GM18511 (cell line): Measurements from ENCODE around the gene LMX1B.
"Not testable (repeated sequence)": the region's sequence is repeated elsewhere in the genome, so short reads cannot be mapped to it uniquely, and the experiment has no call there.

ENCODE experiments used
- ATAC-seq: cut with Tn5 transposase; IDR thresholded peaks from one replicate; pipeline ENCODE4 v1.9.1; 2021; ENCODE audit warnings: mild to moderate bottlenecking, moderate library complexity; ENCODE audit not compliant: unreplicated experiment

The LMX1B gene

DNA sequence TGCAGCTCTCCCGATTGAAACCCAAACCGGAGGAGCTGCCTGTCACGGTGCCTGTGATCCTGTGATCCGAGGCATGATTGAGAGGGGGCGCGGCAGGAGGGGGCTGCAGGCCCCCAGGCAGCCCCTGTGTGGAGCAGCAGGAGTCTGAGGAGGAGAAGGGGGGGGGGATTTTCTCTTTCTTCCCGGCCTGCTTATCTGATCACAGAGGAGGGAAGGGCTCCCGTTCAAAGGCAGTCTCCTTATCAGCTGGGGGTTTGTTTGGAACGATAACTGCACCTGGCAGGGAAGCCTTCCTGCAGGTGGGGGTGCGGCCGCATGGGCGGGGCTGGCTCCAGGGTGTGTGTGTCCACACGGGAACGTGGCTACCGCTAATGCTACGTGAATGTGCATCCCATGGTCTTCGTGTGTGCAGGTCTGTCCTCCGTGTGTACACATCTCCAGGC lies 38.4 kb downstream of the LMX1B start:
- ATAC-seq: no peak

DNA sequence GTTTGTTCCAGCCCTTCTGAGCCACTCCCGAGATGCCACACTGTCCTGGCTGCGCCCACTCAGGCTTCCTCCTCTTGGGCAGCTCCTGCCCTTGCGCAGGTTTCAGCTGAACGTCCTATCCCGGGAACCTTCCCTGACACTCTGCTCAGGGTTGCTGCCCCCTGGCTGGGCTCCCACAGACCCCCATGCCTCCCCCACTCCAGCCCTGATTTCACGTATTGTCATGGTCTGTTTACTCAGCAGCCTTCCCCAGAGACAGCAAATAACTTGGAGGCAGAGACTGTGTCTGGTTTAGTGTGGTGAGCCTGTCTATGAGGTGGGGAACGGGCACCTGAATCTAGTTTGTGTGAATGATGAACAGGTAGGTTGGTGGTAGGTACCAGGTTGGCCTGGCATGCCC lies 40.4 kb downstream of the LMX1B start:
- ATAC-seq: no peak

- not testable (repeated sequence) for ATAC-seq
These were observed 42.5 kb downstream of the LMX1B start for GRCh38 chr9:126656214-126656613.

- no peak for ATAC-seq
These were observed 44.6 kb downstream of the LMX1B start for GRCh38 chr9:126658201-126658825.

DNA sequence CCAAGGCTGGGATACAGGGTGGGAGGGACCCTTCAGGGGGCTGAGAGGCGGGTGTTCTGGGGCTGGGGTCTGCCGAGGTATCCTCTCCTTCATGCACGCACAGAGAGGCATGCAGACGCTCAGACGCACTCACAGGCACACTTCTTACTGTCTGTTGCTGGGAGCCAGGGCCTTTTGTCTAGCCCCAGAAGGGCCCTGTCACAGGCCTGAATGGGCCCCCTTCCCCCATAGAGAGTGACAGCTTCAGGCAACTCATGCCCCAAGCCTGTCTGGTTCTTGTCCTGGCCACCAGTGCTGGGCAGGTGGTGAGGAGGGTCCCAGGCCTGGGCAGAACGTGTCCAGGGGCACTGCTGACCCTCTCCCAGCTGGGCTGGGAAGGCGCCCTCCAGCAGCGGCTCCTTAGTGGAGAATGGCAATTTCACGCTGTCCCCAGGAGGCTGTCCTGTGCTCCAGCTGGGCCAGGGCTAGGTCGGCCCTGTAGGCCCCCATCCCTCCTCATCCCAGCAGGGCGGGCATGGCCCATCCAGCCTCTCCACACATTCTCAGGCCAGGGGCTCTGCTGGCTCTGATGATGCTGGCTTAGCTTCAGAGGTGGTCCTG lies 45.3 kb downstream of the LMX1B start:
- no peak for ATAC-seq

GRCh38 chr9:126661122-126661520 lies 47.4 kb downstream of the LMX1B start:
- ATAC-seq: no peak

GRCh38 chr9:126661521-126662251 lies 48.0 kb downstream of the LMX1B start:
- no peak for ATAC-seq

DNA sequence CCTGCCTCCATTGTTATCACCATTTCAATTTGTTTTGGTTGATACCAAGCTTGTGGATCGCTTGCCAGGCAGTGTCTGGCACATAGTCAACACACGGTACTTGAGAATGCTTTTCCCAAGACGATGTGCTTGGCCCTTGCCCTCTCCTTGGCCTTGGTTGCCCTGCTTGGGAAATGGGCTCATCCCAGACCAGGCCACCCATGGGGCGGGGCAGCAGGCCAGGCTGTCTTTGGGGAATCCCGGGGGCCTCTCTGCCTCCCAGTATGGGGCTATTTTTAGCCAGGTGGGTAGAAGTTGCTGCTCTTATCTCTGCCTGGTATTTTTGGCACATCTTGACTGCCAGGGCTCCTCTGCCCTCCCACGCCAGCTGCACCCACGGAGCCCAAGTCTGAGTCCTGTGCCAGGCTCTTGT lies 49.9 kb downstream of the LMX1B start:
- ATAC-seq: no peak

DNA sequence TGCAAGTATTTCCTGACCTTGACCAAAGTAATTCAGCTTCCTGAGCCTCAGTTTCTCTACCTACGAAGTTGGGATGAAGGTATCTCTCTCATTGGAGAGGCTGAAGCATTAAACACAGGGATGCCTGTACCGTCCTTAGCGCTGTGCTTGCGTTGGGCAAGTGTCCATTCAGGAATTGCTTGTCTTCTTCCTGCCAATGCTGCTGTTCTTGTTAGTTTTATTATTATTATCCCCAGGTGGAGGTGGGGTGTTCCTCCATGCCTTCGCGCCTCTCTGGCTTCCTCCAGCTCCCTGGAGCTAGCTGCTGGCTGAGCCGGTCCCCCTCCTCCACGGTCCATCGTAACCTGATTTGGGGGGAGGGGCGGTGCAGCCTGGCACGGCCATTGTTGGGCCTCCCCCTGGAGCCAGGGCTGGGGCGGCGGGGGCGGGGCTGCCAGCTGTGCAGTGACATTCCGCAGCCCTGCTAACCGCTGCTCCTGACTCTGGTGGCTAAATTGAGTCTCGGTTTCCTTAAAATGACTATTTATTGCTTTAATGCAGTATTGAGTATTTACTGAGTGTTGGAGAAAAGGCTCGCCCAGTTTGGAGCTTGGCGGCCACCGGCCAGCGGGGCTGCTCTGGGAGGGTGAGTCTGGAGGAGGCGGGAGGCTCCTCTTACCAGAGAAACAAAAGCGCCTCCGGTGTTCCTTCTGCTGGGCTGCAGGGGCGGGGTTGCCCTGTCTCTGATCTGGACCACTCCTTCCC lies 51.3 kb downstream of the LMX1B start:
- ATAC-seq: no peak

DNA sequence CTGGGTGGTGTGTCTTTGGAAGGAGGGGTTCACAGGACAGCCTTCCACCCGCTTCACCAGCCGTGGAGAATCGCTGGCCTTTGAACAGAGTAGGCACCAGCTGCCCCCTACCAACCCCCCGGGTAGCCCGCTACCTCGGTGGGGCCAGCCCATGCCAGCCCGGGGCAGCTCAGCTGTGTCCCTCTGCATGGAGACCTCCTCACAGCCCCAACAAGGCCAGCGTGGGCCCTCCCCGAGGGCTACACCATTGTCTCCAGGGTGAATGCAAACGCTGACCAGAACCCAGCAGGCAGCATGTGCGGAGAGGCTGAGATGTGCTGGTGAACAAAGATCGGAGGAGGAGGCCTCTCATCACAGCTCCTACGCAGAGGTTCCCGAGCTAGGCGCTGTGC lies 51.9 kb downstream of the LMX1B start:
- no peak for ATAC-seq

DNA sequence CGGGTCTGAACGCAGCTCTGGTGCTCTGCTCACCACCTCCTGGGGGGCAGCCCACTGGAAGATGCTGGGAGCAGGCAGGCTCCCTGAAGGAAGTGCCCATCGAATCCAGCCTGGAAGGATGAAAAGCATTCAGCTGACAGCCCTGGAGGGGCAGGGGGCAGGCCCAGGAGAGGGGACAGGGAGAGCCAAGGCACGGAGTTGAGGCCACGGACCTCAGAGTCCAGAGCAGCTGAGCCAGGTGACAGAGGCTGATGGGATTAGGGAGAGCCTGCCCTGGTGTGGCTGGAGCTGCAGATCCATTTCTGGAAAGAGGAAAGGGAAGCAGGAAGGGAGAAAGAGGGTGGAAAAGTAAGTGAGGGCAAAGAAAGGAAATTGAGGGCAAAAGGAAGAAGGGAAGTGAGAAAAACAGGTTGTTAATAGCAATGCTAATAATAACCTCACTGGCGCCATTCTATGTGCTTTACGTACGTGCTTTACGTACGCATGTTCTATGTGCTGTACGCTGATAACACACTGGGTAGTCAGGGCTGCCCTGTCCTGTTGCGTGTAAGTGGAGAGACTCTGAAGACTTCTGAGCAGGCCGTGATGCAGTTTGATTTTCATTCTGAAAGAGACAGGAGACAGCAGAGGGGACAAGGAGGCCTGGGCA lies 52.6 kb downstream of the LMX1B start:
- no peak for ATAC-seq

- no peak for ATAC-seq
These were observed 53.7 kb downstream of the LMX1B start for GRCh38 chr9:126667190-126668055.

GRCh38 chr9:126668058-126668457 lies 54.3 kb downstream of the LMX1B start:
- no peak for ATAC-seq

- ATAC-seq: no peak
These were observed 55.4 kb downstream of the LMX1B start for GRCh38 chr9:126669108-126669507.

- no peak for ATAC-seq
These were observed 56.5 kb downstream of the LMX1B start for GRCh38 chr9:126670270-126670669.

- ATAC-seq: no peak
These were observed 57.7 kb downstream of the LMX1B start for GRCh38 chr9:126671381-126671831.

DNA sequence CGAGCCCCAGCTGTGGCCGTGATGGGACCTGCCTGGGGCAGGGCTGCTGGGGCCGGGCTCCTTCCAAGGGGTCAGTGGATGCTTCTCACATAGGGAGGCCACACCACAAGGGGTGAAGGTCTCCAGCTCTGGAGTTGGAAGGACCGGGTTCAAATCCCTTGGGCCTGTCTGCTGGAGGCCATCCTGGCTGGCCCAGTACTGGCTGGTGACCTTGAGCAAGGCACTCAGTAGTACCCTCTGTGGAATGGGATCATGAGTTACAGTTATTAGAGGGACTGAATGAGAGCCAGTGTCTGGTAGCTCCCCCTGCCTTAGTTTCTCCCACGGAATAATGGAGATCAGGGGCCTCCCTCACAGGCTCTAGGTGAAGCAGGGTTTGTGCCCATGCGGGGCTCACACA lies 58.3 kb downstream of the LMX1B start:
- ATAC-seq: no peak

DNA sequence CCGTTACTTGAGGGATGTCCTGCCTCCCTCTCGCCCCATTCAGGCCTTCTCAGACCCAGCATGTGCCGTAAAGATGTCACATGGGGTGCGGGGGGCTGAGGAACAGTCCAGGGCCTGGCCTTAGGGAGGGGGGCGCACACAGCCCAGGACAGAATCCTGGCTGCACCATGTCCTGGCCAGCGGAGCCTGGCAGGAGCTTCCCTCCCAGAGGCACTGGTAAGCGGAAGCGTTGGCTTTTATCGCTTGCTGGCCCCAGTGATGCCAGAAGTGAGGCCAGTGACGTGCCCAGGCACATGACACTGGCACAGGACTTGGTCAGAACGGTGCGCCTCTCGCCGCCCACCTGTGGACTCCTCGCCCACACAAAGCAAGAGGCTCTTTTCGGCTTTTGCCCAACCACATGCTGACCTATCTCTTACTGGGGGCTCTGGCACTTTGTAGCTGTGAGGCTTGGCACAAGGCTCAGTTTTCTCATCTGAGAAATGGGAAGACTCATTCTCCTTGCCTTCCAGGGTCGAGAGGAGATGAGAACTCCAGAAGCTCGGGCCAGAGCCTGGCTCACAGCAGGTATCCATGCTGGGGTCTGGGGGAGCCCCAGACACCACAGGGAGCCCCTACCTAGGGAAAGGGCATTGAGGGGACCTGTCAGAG lies 59.0 kb downstream of the LMX1B start:
- no peak for ATAC-seq

GRCh38 chr9:126673689-126674364 lies 60.1 kb downstream of the LMX1B start:
- ATAC-seq: no peak
